Liver (tissue), 9 donors: ENCODE measurements around the gene CMTM8. TPM values are rescaled to one million over a fixed set of nuclear protein-coding genes. Genes with fewer than 3 reads are reported as not detected.

ENCODE experiments used
- DNase-seq: peaks from one replicate; pipeline ENCODE4 v3.0.0-alpha.2; 2017; ENCODE audit warnings: low spot score
- H3K27ac ChIP-seq, 2 donors: one replicate each; pipeline ENCODE4 v1.7.0; 2013; ENCODE audit warnings: inconsistent platforms in 2 of 2, low read length in 2 of 2, control low read depth in 1 of 2, low read depth in 1 of 2, mild to moderate bottlenecking in 1 of 2
- H3K27me3 ChIP-seq, 4 donors: one replicate each; pipeline versions ENCODE4 v1.6.1 to v1.7.0; 2013; ENCODE audit warnings: low read length in 3 of 4, inconsistent platforms in 1 of 4, mild to moderate bottlenecking in 1 of 4, moderate library complexity in 1 of 4; ENCODE audit not compliant: control insufficient read depth in 4 of 4, insufficient read depth in 4 of 4
- H3K36me3 ChIP-seq, 4 donors: one replicate each; pipeline versions ENCODE4 v1.6.1 to v1.7.0; 2013; ENCODE audit warnings: low read length in 3 of 4, mild to moderate bottlenecking in 3 of 4, low read depth in 1 of 4, moderate library complexity in 1 of 4; ENCODE audit not compliant: control insufficient read depth in 4 of 4, insufficient read depth in 3 of 4
- H3K4me1 ChIP-seq, 4 donors: one replicate each; pipeline versions ENCODE4 v1.6.1 to v1.7.0; 2013; ENCODE audit warnings: low read length in 3 of 4, mild to moderate bottlenecking in 3 of 4, moderate library complexity in 1 of 4; ENCODE audit not compliant: control insufficient read depth in 4 of 4, insufficient read depth in 4 of 4
- H3K4me3 ChIP-seq, 3 donors: one replicate each; pipeline versions ENCODE4 v1.6.1 to v1.7.0; 2013; ENCODE audit warnings: low read length in 3 of 3, control low read depth in 1 of 3, low read depth in 1 of 3, mild to moderate bottlenecking in 1 of 3
- H3K9ac ChIP-seq, 2 donors: one replicate each; pipeline ENCODE4 v1.7.0; 2013; ENCODE audit warnings: low read length in 2 of 2, mild to moderate bottlenecking in 2 of 2, moderate library complexity in 2 of 2, control low read depth in 1 of 2, low read depth in 1 of 2
- H3K9me3 ChIP-seq, 4 donors: one replicate each; pipeline versions ENCODE4 v1.6.1 to v1.7.0; 2013; ENCODE audit warnings: low read length in 3 of 4; ENCODE audit not compliant: control insufficient read depth in 4 of 4
- EGR1 ChIP-seq, 2 donors: IDR thresholded peaks; 2 replicates each; pipeline ENCODE4 v1.6.1; 2016 to 2018; ENCODE audit warnings: antibody characterized with exemption in 2 of 2, low read depth in 2 of 2
- FOXA1 ChIP-seq: IDR thresholded peaks from 2 replicates; pipeline ENCODE4 v1.6.1; 2016; ENCODE audit warnings: antibody characterized with exemption
- FOXA2 ChIP-seq: IDR thresholded peaks from 2 replicates; pipeline ENCODE4 v1.6.1; 2016; ENCODE audit warnings: antibody characterized with exemption
- GABPA ChIP-seq, 2 donors: IDR thresholded peaks in 1 of 2; conservative IDR thresholded peaks in 1 of 2; 2 replicates each; pipeline ENCODE4 v1.6.1; 2016; ENCODE audit warnings: antibody characterized with exemption in 2 of 2, mild to moderate bottlenecking in 1 of 2, moderate library complexity in 1 of 2
- HNF4A ChIP-seq, 2 donors: conservative IDR thresholded peaks; 2 replicates each; pipeline ENCODE4 v1.6.1; 2016; ENCODE audit warnings: antibody characterized with exemption in 2 of 2, mild to moderate bottlenecking in 2 of 2
- HNF4G ChIP-seq: IDR thresholded peaks from 2 replicates; pipeline ENCODE4 v1.6.1; 2016; ENCODE audit warnings: antibody characterized with exemption
- JUND ChIP-seq, 2 donors: IDR thresholded peaks; 2 replicates each; pipeline ENCODE4 v1.6.1; 2016; ENCODE audit warnings: antibody characterized with exemption in 2 of 2
- NR2F2 ChIP-seq: IDR thresholded peaks from 2 replicates; pipeline ENCODE4 v1.6.1; 2016; ENCODE audit warnings: antibody characterized with exemption
- RAD21 ChIP-seq, 2 donors: IDR thresholded peaks; 2 replicates each; pipeline ENCODE4 v1.6.1; 2016; ENCODE audit warnings: antibody characterized with exemption in 2 of 2, mild to moderate bottlenecking in 2 of 2
- SP1 ChIP-seq: IDR thresholded peaks from 2 replicates; pipeline ENCODE4 v1.6.1; 2018; ENCODE audit warnings: antibody characterized with exemption, mild to moderate bottlenecking
- YY1 ChIP-seq: IDR thresholded peaks from 2 replicates; pipeline ENCODE4 v1.6.1; 2016; ENCODE audit warnings: antibody characterized with exemption, mild to moderate bottlenecking
- WGBS: extraction: QIAGEN DNeasy Blood & Tissue Kit; methylation state at CpG from one replicate; pipeline ENCODE4 v1.1.7; 2013; 5-methylcytosine and 5-hydroxymethylcytosine counted together
- polyA plus RNA-seq, 2 donors: library from polyadenylated mRNA; stranded (reverse) in 1 of 2; unstranded in 1 of 2; fragments of 200-250 nt in 1 of 2; fragments of >200 nt in 1 of 2; fragmentation: Nextera tagmentation in 1 of 2; extraction: Ambion mirVana in 1 of 2; gene quantifications; one replicate each; pipeline versions ENCODE4 v1.2.1 to v1.2.3, GENCODE V29; 2013 to 2015
- total RNA-seq, 2 donors: library from RNA; depleted of rRNA; stranded (reverse); fragments of >200 nt; gene quantifications; one replicate each; pipeline ENCODE4 v1.2.3, GENCODE V29; 2014
- TF ChIP-seq, protein P1 (sequence below): IDR thresholded peaks from 2 replicates; pipeline ENCODE4 v1.6.1; 2016; ENCODE audit warnings: antibody characterized with exemption
- TF ChIP-seq, protein P2 (sequence below): fragments of 150-350 bp; IDR thresholded peaks from 2 replicates; pipeline ENCODE4 v1.5.1; 2017; ENCODE audit warnings: improper control_type of control experiment, low read depth, low read length; ENCODE audit not compliant: missing input control
- TF ChIP-seq, protein P3 (sequence below): IDR thresholded peaks from 2 replicates; pipeline ENCODE4 v1.6.1; 2016; ENCODE audit warnings: antibody characterized with exemption
- TF ChIP-seq, protein P4 (sequence below): IDR thresholded peaks from 2 replicates; pipeline ENCODE4 v1.6.1; 2016; ENCODE audit warnings: antibody characterized with exemption, mild to moderate bottlenecking
- donor health status: healthy.
- donor health status: healthy.
- donor health status: healthy.
- donor health status: healthy.
- donor health status: healthy.

The CMTM8 gene
- total and polyA plus RNA-seq, 4 donors: 4.3 to 44.6 (median 12.5) TPM

DNA sequence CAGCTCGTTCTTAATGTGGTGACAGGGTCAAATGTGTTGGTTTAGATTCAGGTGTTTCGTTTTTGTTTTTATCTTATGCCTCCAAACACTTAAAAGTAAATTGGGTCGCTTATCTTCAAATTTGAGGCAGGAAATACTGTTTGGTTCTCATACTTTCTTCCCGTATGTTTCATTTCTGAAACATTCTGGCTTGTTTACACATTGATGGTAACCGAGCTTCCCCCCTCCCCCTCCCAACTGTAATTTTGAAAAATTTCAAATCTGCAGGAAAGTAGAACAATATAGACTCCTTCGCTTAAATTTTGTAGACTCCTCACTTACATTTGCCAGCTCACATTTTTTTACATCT lies 64.9 kb downstream of the CMTM8 start:
- H3K36me3 ChIP-seq: no peaks in the 10 kb centered on the region
- no peak overlapping the region for H3K9ac ChIP-seq
- no peaks in the 10 kb centered on the region for H3K9me3 ChIP-seq
- peaks cover 4 to 16% (median 11%) of the 10 kb centered on the region in 4 donors for H3K4me1 ChIP-seq
- no peak for DNase-seq
- H3K4me3 ChIP-seq: no peak overlapping the region
- no peaks in the 10 kb centered on the region for H3K27me3 ChIP-seq
- no peak overlapping the region for H3K27ac ChIP-seq
- TF ChIP-seq FOXA2: no peak
- TF ChIP-seq, protein P1, sequence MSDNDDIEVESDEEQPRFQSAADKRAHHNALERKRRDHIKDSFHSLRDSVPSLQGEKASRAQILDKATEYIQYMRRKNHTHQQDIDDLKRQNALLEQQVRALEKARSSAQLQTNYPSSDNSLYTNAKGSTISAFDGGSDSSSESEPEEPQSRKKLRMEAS: no peak
- TF ChIP-seq FOXA1: no peak
- no peak for TF ChIP-seq GABPA (IDR thresholded peaks at IDR 0.05 in 1 of 2, conservative IDR thresholded peaks at IDR 0.05 in 1 of 2)
- TF ChIP-seq, protein P2, sequence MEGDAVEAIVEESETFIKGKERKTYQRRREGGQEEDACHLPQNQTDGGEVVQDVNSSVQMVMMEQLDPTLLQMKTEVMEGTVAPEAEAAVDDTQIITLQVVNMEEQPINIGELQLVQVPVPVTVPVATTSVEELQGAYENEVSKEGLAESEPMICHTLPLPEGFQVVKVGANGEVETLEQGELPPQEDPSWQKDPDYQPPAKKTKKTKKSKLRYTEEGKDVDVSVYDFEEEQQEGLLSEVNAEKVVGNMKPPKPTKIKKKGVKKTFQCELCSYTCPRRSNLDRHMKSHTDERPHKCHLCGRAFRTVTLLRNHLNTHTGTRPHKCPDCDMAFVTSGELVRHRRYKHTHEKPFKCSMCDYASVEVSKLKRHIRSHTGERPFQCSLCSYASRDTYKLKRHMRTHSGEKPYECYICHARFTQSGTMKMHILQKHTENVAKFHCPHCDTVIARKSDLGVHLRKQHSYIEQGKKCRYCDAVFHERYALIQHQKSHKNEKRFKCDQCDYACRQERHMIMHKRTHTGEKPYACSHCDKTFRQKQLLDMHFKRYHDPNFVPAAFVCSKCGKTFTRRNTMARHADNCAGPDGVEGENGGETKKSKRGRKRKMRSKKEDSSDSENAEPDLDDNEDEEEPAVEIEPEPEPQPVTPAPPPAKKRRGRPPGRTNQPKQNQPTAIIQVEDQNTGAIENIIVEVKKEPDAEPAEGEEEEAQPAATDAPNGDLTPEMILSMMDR: no peak
- TF ChIP-seq, protein P3, sequence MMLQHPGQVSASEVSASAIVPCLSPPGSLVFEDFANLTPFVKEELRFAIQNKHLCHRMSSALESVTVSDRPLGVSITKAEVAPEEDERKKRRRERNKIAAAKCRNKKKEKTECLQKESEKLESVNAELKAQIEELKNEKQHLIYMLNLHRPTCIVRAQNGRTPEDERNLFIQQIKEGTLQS: no peak
- no peak for TF ChIP-seq JUND (IDR thresholded peaks at IDR 0.05)
- no peak for TF ChIP-seq NR2F2
- TF ChIP-seq, protein P4, sequence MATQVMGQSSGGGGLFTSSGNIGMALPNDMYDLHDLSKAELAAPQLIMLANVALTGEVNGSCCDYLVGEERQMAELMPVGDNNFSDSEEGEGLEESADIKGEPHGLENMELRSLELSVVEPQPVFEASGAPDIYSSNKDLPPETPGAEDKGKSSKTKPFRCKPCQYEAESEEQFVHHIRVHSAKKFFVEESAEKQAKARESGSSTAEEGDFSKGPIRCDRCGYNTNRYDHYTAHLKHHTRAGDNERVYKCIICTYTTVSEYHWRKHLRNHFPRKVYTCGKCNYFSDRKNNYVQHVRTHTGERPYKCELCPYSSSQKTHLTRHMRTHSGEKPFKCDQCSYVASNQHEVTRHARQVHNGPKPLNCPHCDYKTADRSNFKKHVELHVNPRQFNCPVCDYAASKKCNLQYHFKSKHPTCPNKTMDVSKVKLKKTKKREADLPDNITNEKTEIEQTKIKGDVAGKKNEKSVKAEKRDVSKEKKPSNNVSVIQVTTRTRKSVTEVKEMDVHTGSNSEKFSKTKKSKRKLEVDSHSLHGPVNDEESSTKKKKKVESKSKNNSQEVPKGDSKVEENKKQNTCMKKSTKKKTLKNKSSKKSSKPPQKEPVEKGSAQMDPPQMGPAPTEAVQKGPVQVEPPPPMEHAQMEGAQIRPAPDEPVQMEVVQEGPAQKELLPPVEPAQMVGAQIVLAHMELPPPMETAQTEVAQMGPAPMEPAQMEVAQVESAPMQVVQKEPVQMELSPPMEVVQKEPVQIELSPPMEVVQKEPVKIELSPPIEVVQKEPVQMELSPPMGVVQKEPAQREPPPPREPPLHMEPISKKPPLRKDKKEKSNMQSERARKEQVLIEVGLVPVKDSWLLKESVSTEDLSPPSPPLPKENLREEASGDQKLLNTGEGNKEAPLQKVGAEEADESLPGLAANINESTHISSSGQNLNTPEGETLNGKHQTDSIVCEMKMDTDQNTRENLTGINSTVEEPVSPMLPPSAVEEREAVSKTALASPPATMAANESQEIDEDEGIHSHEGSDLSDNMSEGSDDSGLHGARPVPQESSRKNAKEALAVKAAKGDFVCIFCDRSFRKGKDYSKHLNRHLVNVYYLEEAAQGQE: no peak
- TF ChIP-seq SP1: no peak
- TF ChIP-seq EGR1 (IDR thresholded peaks at IDR 0.05; ENCODE audit: low read depth in 2 of 2): no peak
- TF ChIP-seq RAD21 (IDR thresholded peaks at IDR 0.05): no peak
- no peak for TF ChIP-seq HNF4G
- WGBS: 66% methylated on average over 6 of the region's 6 CpGs

DNA sequence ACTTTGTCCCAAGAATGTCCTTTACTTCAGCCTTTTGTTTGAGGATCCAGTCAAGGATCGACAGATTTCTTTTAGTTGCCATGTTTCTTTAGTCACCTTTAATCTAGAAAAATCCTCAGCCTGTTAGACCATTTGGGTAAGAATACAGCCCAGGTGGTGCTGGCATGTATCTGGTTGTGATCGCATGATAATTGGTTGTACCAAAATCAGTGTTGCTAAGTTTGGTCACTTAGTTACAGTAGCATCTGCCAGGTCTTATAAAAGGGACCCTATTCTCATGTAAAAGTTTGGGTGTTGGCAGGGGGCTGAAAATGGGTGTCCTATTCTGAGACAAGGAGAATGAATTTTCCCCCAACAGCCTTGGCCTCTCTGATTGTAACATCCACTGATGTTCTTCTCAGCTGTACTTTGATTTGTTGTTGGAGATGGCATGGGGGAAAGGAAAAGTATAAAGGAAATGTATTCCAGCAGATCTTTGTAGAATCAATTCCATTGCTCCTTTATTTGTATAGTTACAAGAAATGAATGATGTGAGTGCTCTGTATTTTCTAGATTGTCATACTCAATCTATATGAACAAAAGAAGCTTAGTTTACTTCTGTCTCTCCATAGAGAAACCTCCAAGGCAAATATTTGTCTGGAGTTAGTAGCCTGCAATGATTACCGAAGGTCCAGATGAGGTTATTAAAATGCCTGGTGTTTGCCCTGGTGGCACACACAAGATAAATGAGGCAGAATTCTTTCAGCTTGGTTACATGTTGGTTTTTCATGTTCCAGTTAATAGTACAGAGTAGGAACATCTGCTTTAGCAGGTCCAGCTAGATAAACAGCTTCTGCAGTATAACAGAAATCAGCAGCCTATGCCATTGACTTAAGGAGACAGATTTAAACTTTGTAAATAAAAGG lies 65.7 kb downstream of the CMTM8 start:
- no peak overlapping the region for H3K4me3 ChIP-seq
- H3K27ac ChIP-seq: no peak overlapping the region
- H3K4me1 ChIP-seq: peaks cover 4 to 16% (median 11%) of the 10 kb centered on the region in 4 donors
- H3K36me3 ChIP-seq: no peaks in the 10 kb centered on the region
- TF ChIP-seq HNF4G (no peak), YY1 (peak; percentile 32), HNF4A (conservative IDR thresholded peaks at IDR 0.05) (peak in 1 of 2 donors; percentile 42), RAD21 (IDR thresholded peaks at IDR 0.05) (peak in 1 of 2 donors; percentile 23)
- DNase-seq: no peak
- H3K9me3 ChIP-seq: no peaks in the 10 kb centered on the region
- no peaks in the 10 kb centered on the region for H3K27me3 ChIP-seq
- WGBS: 78% methylated on average over 3 of the region's 3 CpGs
- no peak overlapping the region for H3K9ac ChIP-seq
